Mucosa of descending colon (tissue), 3 donors: ENCODE results near the gene ADAMTS20. TPM values are rescaled to one million over a fixed set of nuclear protein-coding genes. Genes with fewer than 3 reads are reported as not detected.
"Not testable (repeated sequence)": the region's sequence is repeated elsewhere in the genome, so short reads cannot be mapped to it uniquely, and the experiment has no call there.

ENCODE experiments used
- ATAC-seq: fragments of 200-7000 bp; cut with Tn5 transposase; one replicate; pipeline ENCODE4 v1.9.1; 2020; ENCODE audit warnings: mild to moderate bottlenecking, moderate library complexity
- DNase-seq, 3 donors: peaks; one replicate each; pipeline ENCODE4 v3.0.0-alpha.2; 2020
- H3K36me3 ChIP-seq: fragments of 200-600 bp; one replicate; pipeline ENCODE4 v1.8.0; 2021; ENCODE audit warnings: low read depth, mild to moderate bottlenecking
- H3K4me1 ChIP-seq: fragments of 200-600 bp; one replicate; pipeline ENCODE4 v1.8.0; 2021; ENCODE audit warnings: low read depth, mild to moderate bottlenecking
- H3K4me3 ChIP-seq: fragments of 200-600 bp; one replicate; pipeline ENCODE4 v1.8.0; 2021; ENCODE audit warnings: mild to moderate bottlenecking
- H3K9me3 ChIP-seq: fragments of 200-600 bp; one replicate; pipeline ENCODE4 v1.8.0; 2021; ENCODE audit warnings: mild to moderate bottlenecking
- CTCF ChIP-seq: fragments of 200-600 bp; IDR thresholded peaks from one replicate; pipeline ENCODE4 v1.8.0; 2022; ENCODE audit warnings: antibody characterized with exemption, mild to moderate bottlenecking
- intact Hi-C, 2 donors: fragments of 100-400 bp; cut with DNase I in 1 of 2; cut with micrococcal nuclease in 1 of 2; formaldehyde crosslinking; loops; one replicate each; pipeline versions ENCODE4 v1.11.0 to v1.11.1; 2022; cut with DNase I, micrococcal nuclease
- total RNA-seq, 3 donors: library from RNA; stranded (reverse); fragmentation: NEBNext Ultra II Directional in 2 of 3; extraction: Animal tissue kit (Norgen Biotek cat#: 25700) in 2 of 3; gene quantifications; one replicate each; pipeline versions ENCODE4 v1.2.1 to v1.2.4, GENCODE V29; 2021 to 2023
- donor health status: DM: no; HTN: no; CAD: no; lungs with moderate emphysema.
- donor health status: DM: no; HTN: no; CAD: no.
- donor health status: DM: no; HTN: yes; CAD: no.

The ADAMTS20 gene
- total RNA-seq, 3 donors from 2014 or later = not detected

- ATAC-seq (no peak), DNase-seq (no peak)
- intact Hi-C loops = no loop called here
- Histone ChIP-seq H3K4me1 (no peaks in the 10 kb centered on the region), H3K4me3 (no peak overlapping the region), H3K9me3 (peaks cover 4% of the 10 kb centered on the region), H3K36me3 (no peaks in the 10 kb centered on the region)
- TF ChIP-seq CTCF = no peak
Observed at GRCh38 chr12:43540470-43540869, 11.5 kb downstream of the ADAMTS20 start.

GRCh38 chr12:43537675-43538074 lies 14.3 kb downstream of the ADAMTS20 start:
- H3K4me3 ChIP-seq, H3K9me3 ChIP-seq, H3K4me1 ChIP-seq, DNase-seq, ATAC-seq, intact Hi-C loops, H3K36me3 ChIP-seq: not testable (repeated sequence)

GRCh38 chr12:43516045-43516444 lies 36.0 kb downstream of the ADAMTS20 start:
- Histone ChIP-seq H3K4me1 (no peaks in the 10 kb centered on the region), H3K9me3 (no peaks in the 10 kb centered on the region), H3K4me3 (no peak overlapping the region), H3K36me3 (no peaks in the 10 kb centered on the region)
- ATAC-seq (no peak), DNase-seq (no peak)
- TF ChIP-seq CTCF = no peak
- intact Hi-C loops = no loop called here

GRCh38 chr12:43501703-43502102 lies 50.3 kb downstream of the ADAMTS20 start:
- Histone ChIP-seq H3K36me3 (no peaks in the 10 kb centered on the region), H3K4me3 (no peak overlapping the region), H3K9me3 (no peaks in the 10 kb centered on the region), H3K4me1 (no peaks in the 10 kb centered on the region)
- DNase-seq (no peak), ATAC-seq (no peak)
- intact Hi-C loops = no loop called here
- no peak for TF ChIP-seq CTCF

- Histone ChIP-seq H3K36me3 (no peaks in the 10 kb centered on the region), H3K9me3 (no peaks in the 10 kb centered on the region), H3K4me1 (no peaks in the 10 kb centered on the region), H3K4me3 (no peak overlapping the region)
- no peak for ATAC-seq
- intact Hi-C loops = no loop called here
- no peak for DNase-seq
- no peak for TF ChIP-seq CTCF
Observed at GRCh38 chr12:43493261-43493797, 58.7 kb downstream of the ADAMTS20 start.

- Histone ChIP-seq H3K9me3 (no peaks in the 10 kb centered on the region), H3K4me1 (no peaks in the 10 kb centered on the region), H3K36me3 (no peaks in the 10 kb centered on the region), H3K4me3 (no peak overlapping the region)
- intact Hi-C loops = no loop called here
- ATAC-seq (no peak), DNase-seq (no peak)
- TF ChIP-seq CTCF = no peak
Observed at GRCh38 chr12:43482311-43483085, 69.5 kb downstream of the ADAMTS20 start.
